IMR-90 (cell line): Measurements from ENCODE around the gene KIF21A. TPM values are rescaled to one million over a fixed set of nuclear protein-coding genes. Genes with fewer than 3 reads are reported as not detected.

Experiments used
- ATAC-seq: fragments of 200-7000 bp; cut with Tn5 transposase; 2 replicates; pipeline ENCODE4 v1.9.1; 2020; ENCODE audit warnings: low read depth, mild to moderate bottlenecking, moderate library complexity
- BruUV-seq: library from RNA; stranded (reverse); fragments of 400-500 nt; replicated peaks from 2 replicates; lab custom pipeline; 2021; lab: Mats Ljungman, UMichigan
- CTCF ChIA-PET: fragments of 300-600 bp; formaldehyde crosslinking; extraction: SDS; loops from one replicate; lab custom pipeline; 2021; ENCODE audit warnings: antibody characterized with exemption; lab: Yijun Ruan, JAX
- POLR2A ChIA-PET: fragments of 300-600 bp; sonication (Branson Sonifier 250); formaldehyde crosslinking; loops from one replicate; lab custom pipeline; 2022; ENCODE audit warnings: antibody characterized with exemption; ENCODE audit not compliant: unreplicated experiment; lab: Charles Lee
- DNase-seq: peaks from one replicate; pipeline ENCODE4 v3.0.0; 2013
- H2AFZ ChIP-seq: replicated peaks from 2 replicates; pipeline ENCODE3; 2013; ENCODE audit warnings: low read length, mild to moderate bottlenecking; ENCODE audit not compliant: poor library complexity
- H2AK5ac ChIP-seq: 2 replicates; pipeline ENCODE4 v1.6.1; 2013; ENCODE audit warnings: low read depth, low read length, inconsistent platforms
- H2AK9ac ChIP-seq: replicated peaks from 2 replicates; pipeline ENCODE3; 2013; ENCODE audit warnings: mild to moderate bottlenecking, low read depth, low read length, moderate library complexity; ENCODE audit not compliant: poor library complexity
- H2BK120ac ChIP-seq: 2 replicates; pipeline ENCODE4 v1.6.1; 2013; ENCODE audit warnings: low read depth, low read length, inconsistent platforms
- H2BK15ac ChIP-seq: 3 replicates; pipeline ENCODE4 v1.6.1; 2013; ENCODE audit warnings: low read depth, low read length, inconsistent platforms
- H2BK20ac ChIP-seq: 2 replicates; pipeline ENCODE4 v1.6.1; 2013; ENCODE audit warnings: low read depth, mild to moderate bottlenecking, inconsistent platforms, low read length, moderate library complexity
- H2BK5ac ChIP-seq: 2 replicates; pipeline ENCODE4 v1.6.1; 2013; ENCODE audit warnings: mild to moderate bottlenecking, low read depth, low read length, inconsistent platforms; ENCODE audit not compliant: poor library complexity, severe bottlenecking
- H3K14ac ChIP-seq: replicated peaks from 2 replicates; pipeline ENCODE4 v1.6.1; 2013; ENCODE audit warnings: low read depth, low read length, inconsistent platforms
- H3K18ac ChIP-seq: 2 replicates; pipeline ENCODE4 v1.6.1; 2013; ENCODE audit warnings: low read depth, low read length, control low read depth
- H3K23ac ChIP-seq: 2 replicates; pipeline ENCODE4 v1.6.1; 2013; ENCODE audit warnings: low read depth, low read length, inconsistent platforms
- H3K27ac ChIP-seq: 2 replicates; pipeline ENCODE4 v1.5.1; 2013; ENCODE audit warnings: mild to moderate bottlenecking, control low read depth, low read length; ENCODE audit not compliant: insufficient read depth
- H3K27me3 ChIP-seq: 2 replicates; pipeline ENCODE4 v1.6.1; 2013; ENCODE audit warnings: low read length; ENCODE audit not compliant: control insufficient read depth, insufficient read depth
- H3K36me3 ChIP-seq: 2 replicates; pipeline ENCODE4 v1.6.1; 2013; ENCODE audit warnings: low read length, mixed read lengths; ENCODE audit not compliant: control insufficient read depth, insufficient read depth
- H3K4ac ChIP-seq: 2 replicates; pipeline ENCODE4 v1.6.1; 2013; ENCODE audit warnings: low read depth, low read length, inconsistent platforms
- H3K4me1 ChIP-seq: 2 replicates; pipeline ENCODE4 v1.6.1; 2013; ENCODE audit warnings: low read length, mixed read lengths; ENCODE audit not compliant: control insufficient read depth, insufficient read depth
- H3K4me2 ChIP-seq: 2 replicates; pipeline ENCODE4 v1.6.1; 2013; ENCODE audit warnings: low read depth, mild to moderate bottlenecking, control low read depth, low read length, moderate library complexity
- H3K4me3 ChIP-seq: 2 replicates; pipeline ENCODE4 v1.5.1; 2013; ENCODE audit warnings: low read depth, mild to moderate bottlenecking, control low read depth, low read length, moderate library complexity; ENCODE audit not compliant: insufficient read depth
- H3K56ac ChIP-seq: 2 replicates; pipeline ENCODE4 v1.6.1; 2013; ENCODE audit warnings: low read length, inconsistent platforms; ENCODE audit not compliant: insufficient read depth; ENCODE audit errors: extremely low read depth
- H3K79me1 ChIP-seq, 2 experiments: 2 replicates each; pipeline ENCODE4 v1.6.1; 2013; ENCODE audit warnings: low read length in 2 of 2, inconsistent platforms in 1 of 2, low read depth in 1 of 2
- H3K9ac ChIP-seq: 2 replicates; pipeline ENCODE4 v1.6.1; 2013; ENCODE audit warnings: low read depth, low read length, control low read depth
- H3K9me1 ChIP-seq: 2 replicates; pipeline ENCODE4 v1.6.1; 2013; ENCODE audit warnings: low read length, inconsistent platforms; ENCODE audit not compliant: insufficient read depth
- H3K9me3 ChIP-seq: 2 replicates; pipeline ENCODE4 v1.6.1; 2013; ENCODE audit warnings: low read length; ENCODE audit not compliant: control insufficient read depth, insufficient read depth
- H4K20me1 ChIP-seq: 2 replicates; pipeline ENCODE4 v1.6.1; 2013; ENCODE audit warnings: low read length, inconsistent platforms; ENCODE audit not compliant: insufficient read depth
- H4K5ac ChIP-seq: 2 replicates; pipeline ENCODE4 v1.6.1; 2013; ENCODE audit warnings: mild to moderate bottlenecking, low read depth, low read length, control low read depth
- H4K8ac ChIP-seq, 2 experiments: 2 replicates each; pipeline ENCODE4 v1.6.1; 2013; ENCODE audit warnings: low read depth in 2 of 2, low read length in 2 of 2, control low read depth in 1 of 2, inconsistent platforms in 1 of 2
- H4K91ac ChIP-seq: 2 replicates; pipeline ENCODE4 v1.6.1; 2013; ENCODE audit warnings: low read depth, low read length, inconsistent platforms; ENCODE audit not compliant: insufficient read depth
- BHLHE40 ChIP-seq: fragments of 150-350 bp; IDR thresholded peaks from 2 replicates; pipeline ENCODE4 v1.6.1; 2016; ENCODE audit warnings: mild to moderate bottlenecking, low read depth, low read length
- CHD1 ChIP-seq: IDR thresholded peaks from 2 replicates; pipeline ENCODE4 v1.6.1; 2012; ENCODE audit warnings: low read depth, low read length, improper control_type of control experiment
- CTCF ChIP-seq: conservative IDR thresholded peaks from 2 replicates; pipeline ENCODE4 v1.5.1; 2012; ENCODE audit warnings: mild to moderate bottlenecking, low read depth, low read length, improper control_type of control experiment
- ELK1 ChIP-seq: fragments of 150-350 bp; IDR thresholded peaks from 2 replicates; pipeline ENCODE4 v1.6.1; 2016; ENCODE audit warnings: low read depth, mild to moderate bottlenecking, low read length, moderate library complexity, borderline replicate concordance
- FOS ChIP-seq: fragments of 150-350 bp; IDR thresholded peaks from 2 replicates; pipeline ENCODE4 v1.6.1; 2016; ENCODE audit warnings: low read depth, low read length
- MAFK ChIP-seq: IDR thresholded peaks from 2 replicates; pipeline ENCODE4 v1.6.1; 2012; ENCODE audit warnings: low read depth, low read length, improper control_type of control experiment
- MAZ ChIP-seq: IDR thresholded peaks from 2 replicates; pipeline ENCODE4 v1.6.1; 2012; ENCODE audit warnings: low read depth, mild to moderate bottlenecking, low read length, improper control_type of control experiment, moderate library complexity, borderline replicate concordance
- MXI1 ChIP-seq: IDR thresholded peaks from 2 replicates; pipeline ENCODE4 v1.6.1; 2012; ENCODE audit warnings: low read depth, mild to moderate bottlenecking, low read length, moderate library complexity, borderline replicate concordance
- NFE2L2 ChIP-seq: fragments of 150-350 bp; IDR thresholded peaks from 2 replicates; pipeline ENCODE4 v1.6.1; 2016; ENCODE audit warnings: low read depth, mild to moderate bottlenecking, low read length
- POLR2A ChIP-seq: IDR thresholded peaks from 2 replicates; pipeline ENCODE4 v1.6.1; 2012; ENCODE audit warnings: mild to moderate bottlenecking, low read depth, low read length
- RAD21 ChIP-seq: IDR thresholded peaks from 2 replicates; pipeline ENCODE4 v1.6.1; 2012; ENCODE audit warnings: low read length, improper control_type of control experiment
- RCOR1 ChIP-seq: IDR thresholded peaks from 2 replicates; pipeline ENCODE4 v1.6.1; 2012; ENCODE audit warnings: mild to moderate bottlenecking, low read length, improper control_type of control experiment; ENCODE audit not compliant: insufficient replicate concordance
- RFX5 ChIP-seq: IDR thresholded peaks from 2 replicates; pipeline ENCODE4 v1.8.0; 2012; ENCODE audit warnings: low read depth, mild to moderate bottlenecking, low read length, moderate library complexity
- SMC3 ChIP-seq: fragments of 150-350 bp; IDR thresholded peaks from 2 replicates; pipeline ENCODE4 v1.6.1; 2016; ENCODE audit warnings: low read depth, mild to moderate bottlenecking, antibody characterized with exemption, low read length, moderate library complexity
- USF2 ChIP-seq: fragments of 150-350 bp; IDR thresholded peaks from 2 replicates; pipeline ENCODE4 v1.6.1; 2017; ENCODE audit warnings: mild to moderate bottlenecking, antibody characterized with exemption, low read length, low read depth
- WGBS, 2 experiments: methylation state at CpG; one replicate each; pipeline versions ENCODE4 v1.1.5 to v1.1.7; 2013; ENCODE audit warnings: missing lambda C conversion rate in 2 of 2; ENCODE audit not compliant: insufficient read length in 1 of 2; ENCODE audit errors: extremely low coverage in 2 of 2; 5-methylcytosine and 5-hydroxymethylcytosine counted together
- dilution Hi-C: fragments of 300-500 bp; cut with HindIII; formaldehyde crosslinking; loops from one replicate; pipeline ENCODE4 v1.14.3; 2018; ENCODE audit warnings: low sequenced_read_pairs; ENCODE audit not compliant: unreplicated experiment
- in situ Hi-C: fragments of 300-500 bp; cut with MboI; formaldehyde crosslinking; loops from 3 replicates; pipeline ENCODE4 v1.14.3; 2019; ENCODE audit warnings: low sequenced_read_pairs, inconsistent platforms, mixed read lengths
- intact Hi-C: fragments of 100-400 bp; cut with micrococcal nuclease; formaldehyde crosslinking; loops from 2 replicates; pipeline ENCODE4 v1.10.0; 2022
- polyA plus RNA-seq, 3 experiments: library from polyadenylated mRNA; depleted of rRNA; stranded (reverse); fragments of >200 nt; gene quantifications; 2 replicates each; pipeline ENCODE4 v1.2.3, GENCODE V29; 2012; ENCODE audit warnings: low replicate concordance in 1 of 3
- total RNA-seq: library from RNA; depleted of rRNA; stranded (reverse); fragments of >200 nt; gene quantifications from 2 replicates; pipeline ENCODE4 v1.2.3, GENCODE V29; 2012

Gene KIF21A
- total and polyA plus RNA-seq, 2 of the 4 experiments (the other 2 are of a cell fraction), result 0.38 to 1.1 TPM

- Histone ChIP-seq H2AK9ac (no peak overlapping the region), H3K27me3 (no peaks in the 10 kb centered on the region), H4K91ac (no peak overlapping the region), H3K4me3 (no peak overlapping the region), H3K4me1 (no peaks in the 10 kb centered on the region), H2AFZ (no peak overlapping the region), H2BK20ac (no peak overlapping the region), H3K4me2 (no peak overlapping the region), H4K20me1 (no peaks in the 10 kb centered on the region), H2BK120ac (no peak overlapping the region), H3K9me3 (no peaks in the 10 kb centered on the region; the same call in 1 of the 2 replicates), H3K14ac (no peak overlapping the region), H4K8ac (no peak overlapping the region), H2BK5ac (no peak overlapping the region), H3K9ac (no peak overlapping the region), H2BK15ac (no peak overlapping the region), H3K23ac (no peak overlapping the region), H3K4ac (no peak overlapping the region), H3K36me3 (no peaks in the 10 kb centered on the region), H3K27ac (no peak overlapping the region), H3K79me1 (no peaks in the 10 kb centered on the region), H3K56ac (no peak overlapping the region), H2AK5ac (no peak overlapping the region), H3K9me1 (no peaks in the 10 kb centered on the region), H3K18ac (no peak overlapping the region), H4K5ac (no peak overlapping the region)
- BruUV-seq, result no TSS peak
- no CpG with 5 or more reads among the region's 6 CpGs for WGBS, 2 experiments
- in situ Hi-C loops, result no loop called here
- TF ChIP-seq SMC3 (no peak), RAD21 (no peak), RFX5 (no peak), CHD1 (no peak), ELK1 (no peak), NFE2L2 (no peak), POLR2A (no peak), CTCF (no peak), RCOR1 (no peak), BHLHE40 (no peak), MXI1 (no peak), MAFK (no peak), MAZ (no peak), FOS (no peak), USF2 (no peak)
- dilution Hi-C loops, result no loop called here
- intact Hi-C loops, result no loop called here
- CTCF ChIA-PET, result no interaction called here
- POLR2A ChIA-PET, result no interaction called here
- ATAC-seq, result no peak
- no peak for DNase-seq
Observed at GRCh38 chr12:39412210-39412609, 30.7 kb downstream of the KIF21A start.
